ENCODE data around the gene GPR108. TPM values are rescaled to one million over a fixed set of nuclear protein-coding genes. Genes with fewer than 3 reads are reported as not detected.

The GPR108 gene
- total and polyA plus RNA-seq, 2 of the 13 experiments (the other 11 are each of a cell fraction or from before 2014, with no cell fraction given), result 36.4 to 63.0 TPM

DNA sequence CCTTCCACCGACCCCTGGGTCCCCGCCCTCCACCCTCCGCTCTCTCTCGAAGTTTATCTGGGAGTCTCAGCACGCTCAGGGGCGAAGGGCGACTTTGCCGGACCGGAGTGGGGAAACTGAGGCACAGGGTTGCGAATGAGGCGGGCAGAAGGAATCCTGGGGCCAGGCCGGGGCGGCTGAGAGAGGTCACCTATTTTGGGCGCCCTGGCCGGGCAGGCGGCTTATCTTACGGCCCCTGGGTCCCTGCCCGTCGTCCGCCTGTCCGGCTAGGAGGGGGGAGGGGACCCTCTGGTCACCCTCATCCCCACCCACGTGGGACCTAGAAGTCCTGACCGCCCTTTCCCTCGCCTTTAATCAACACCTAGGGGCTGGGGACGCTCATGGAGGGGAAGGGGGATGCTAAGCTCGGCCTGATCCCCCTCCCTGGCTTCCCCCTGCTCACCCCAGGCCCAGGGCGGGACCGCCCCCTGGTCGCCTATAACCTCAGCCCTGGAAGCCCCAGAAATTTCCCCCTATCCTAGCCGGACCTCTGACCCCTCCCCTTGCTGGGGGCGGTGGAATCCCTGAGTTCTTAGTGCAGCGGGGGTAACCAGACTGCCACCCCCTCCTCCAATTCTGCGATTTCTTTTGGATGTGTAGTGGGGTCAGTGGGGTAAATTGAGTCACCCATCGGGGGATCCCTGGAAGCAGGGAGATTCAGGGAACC is 2.7 kb upstream of the GPR108 start (continued):
- no peak for TF ChIP-seq NR2F1 (CRISPR knock-in tag; IDR thresholded peaks at IDR 0.05)
- TF ChIP-seq, protein P1, sequence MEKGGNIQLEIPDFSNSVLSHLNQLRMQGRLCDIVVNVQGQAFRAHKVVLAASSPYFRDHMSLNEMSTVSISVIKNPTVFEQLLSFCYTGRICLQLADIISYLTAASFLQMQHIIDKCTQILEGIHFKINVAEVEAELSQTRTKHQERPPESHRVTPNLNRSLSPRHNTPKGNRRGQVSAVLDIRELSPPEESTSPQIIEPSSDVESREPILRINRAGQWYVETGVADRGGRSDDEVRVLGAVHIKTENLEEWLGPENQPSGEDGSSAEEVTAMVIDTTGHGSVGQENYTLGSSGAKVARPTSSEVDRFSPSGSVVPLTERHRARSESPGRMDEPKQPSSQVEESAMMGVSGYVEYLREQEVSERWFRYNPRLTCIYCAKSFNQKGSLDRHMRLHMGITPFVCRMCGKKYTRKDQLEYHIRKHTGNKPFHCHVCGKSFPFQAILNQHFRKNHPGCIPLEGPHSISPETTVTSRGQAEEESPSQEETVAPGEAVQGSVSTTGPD (CRISPR knock-in tag; IDR thresholded peaks at IDR 0.05), result no peak
- no peak for TF ChIP-seq ATF1 (CRISPR knock-in tag; IDR thresholded peaks at IDR 0.05)
- TF ChIP-seq AHR (CRISPR knock-in tag; IDR thresholded peaks at IDR 0.05), result peak; percentile 11; the same call in 1 of the 2 replicates
- no peak for TF ChIP-seq ZNF230 (CRISPR knock-in tag; IDR thresholded peaks at IDR 0.05)
- TF ChIP-seq EED (CRISPR knock-in tag; IDR thresholded peaks at IDR 0.05), result no peak
- no peak for TF ChIP-seq ZNF619 (CRISPR knock-in tag; IDR thresholded peaks at IDR 0.05)
- no peak for TF ChIP-seq ATAD3A (CRISPR knock-in tag; IDR thresholded peaks at IDR 0.05)
- TF ChIP-seq ZMYM3 (CRISPR knock-in tag; IDR thresholded peaks at IDR 0.05), result no peak
- TF ChIP-seq CHCHD3 (CRISPR knock-in tag; IDR thresholded peaks at IDR 0.05), result no peak
- no peak for TF ChIP-seq PITX1 (CRISPR knock-in tag; IDR thresholded peaks at IDR 0.05)
- TF ChIP-seq ZNF333 (CRISPR knock-in tag; IDR thresholded peaks at IDR 0.05; ENCODE audit: borderline replicate concordance), result no peak; the same call in 1 of the 2 replicates
- TF ChIP-seq, protein P2, sequence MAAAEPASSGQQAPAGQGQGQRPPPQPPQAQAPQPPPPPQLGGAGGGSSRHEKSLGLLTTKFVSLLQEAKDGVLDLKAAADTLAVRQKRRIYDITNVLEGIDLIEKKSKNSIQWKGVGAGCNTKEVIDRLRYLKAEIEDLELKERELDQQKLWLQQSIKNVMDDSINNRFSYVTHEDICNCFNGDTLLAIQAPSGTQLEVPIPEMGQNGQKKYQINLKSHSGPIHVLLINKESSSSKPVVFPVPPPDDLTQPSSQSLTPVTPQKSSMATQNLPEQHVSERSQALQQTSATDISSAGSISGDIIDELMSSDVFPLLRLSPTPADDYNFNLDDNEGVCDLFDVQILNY (CRISPR knock-in tag; conservative IDR thresholded peaks at IDR 0.05), result no peak
- peak; percentile 25 for TF ChIP-seq HNRNPLL (IDR thresholded peaks at IDR 0.05; ENCODE audit: low read depth, low read length, poor library complexity, severe bottlenecking)
- TF ChIP-seq, protein P3, sequence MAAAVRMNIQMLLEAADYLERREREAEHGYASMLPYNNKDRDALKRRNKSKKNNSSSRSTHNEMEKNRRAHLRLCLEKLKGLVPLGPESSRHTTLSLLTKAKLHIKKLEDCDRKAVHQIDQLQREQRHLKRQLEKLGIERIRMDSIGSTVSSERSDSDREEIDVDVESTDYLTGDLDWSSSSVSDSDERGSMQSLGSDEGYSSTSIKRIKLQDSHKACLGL (CRISPR knock-in tag; IDR thresholded peaks at IDR 0.05), result 0 out of 2 replicates have a peak, but pooled peaks have one; percentile 1
- no peak for TF ChIP-seq ZFP36 (IDR thresholded peaks at IDR 0.05; ENCODE audit: borderline replicate concordance, low read depth, low read length, partially characterized antibody)
- TF ChIP-seq MTF1 (CRISPR knock-in tag; IDR thresholded peaks at IDR 0.05), result no peak
- TF ChIP-seq, protein P4, sequence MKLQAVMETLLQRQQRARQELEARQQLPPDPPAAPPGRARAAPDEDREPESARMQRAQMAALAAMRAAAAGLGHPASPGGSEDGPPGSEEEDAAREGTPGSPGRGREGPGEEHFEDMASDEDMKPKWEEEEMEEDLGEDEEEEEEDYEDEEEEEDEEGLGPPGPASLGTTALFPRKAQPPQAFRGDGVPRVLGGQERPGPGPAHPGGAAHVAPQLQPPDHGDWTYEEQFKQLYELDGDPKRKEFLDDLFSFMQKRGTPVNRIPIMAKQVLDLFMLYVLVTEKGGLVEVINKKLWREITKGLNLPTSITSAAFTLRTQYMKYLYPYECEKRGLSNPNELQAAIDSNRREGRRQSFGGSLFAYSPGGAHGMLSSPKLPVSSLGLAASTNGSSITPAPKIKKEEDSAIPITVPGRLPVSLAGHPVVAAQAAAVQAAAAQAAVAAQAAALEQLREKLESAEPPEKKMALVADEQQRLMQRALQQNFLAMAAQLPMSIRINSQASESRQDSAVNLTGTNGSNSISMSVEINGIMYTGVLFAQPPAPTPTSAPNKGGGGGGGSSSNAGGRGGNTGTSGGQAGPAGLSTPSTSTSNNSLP (IDR thresholded peaks at IDR 0.05; ENCODE audit: low read depth, low read length), result no peak
- TF ChIP-seq YEATS2 (CRISPR knock-in tag; IDR thresholded peaks at IDR 0.05; ENCODE audit: borderline replicate concordance), result no peak
- TF ChIP-seq FOXK2 (IDR thresholded peaks at IDR 0.05), result no peak
- TF ChIP-seq PHF8 (CRISPR knock-in tag; IDR thresholded peaks at IDR 0.05), result 0 out of 2 replicates have a peak, but pooled peaks have one; percentile 3
- TF ChIP-seq KLF12 (CRISPR knock-in tag; IDR thresholded peaks at IDR 0.05; ENCODE audit: borderline replicate concordance), result peak; percentile 28; the same call in 1 of the 2 replicates
- peak; percentile 18; the same call in 1 of the 2 replicates for TF ChIP-seq TOPORS (CRISPR knock-in tag; IDR thresholded peaks at IDR 0.05)
- TF ChIP-seq, protein P5, sequence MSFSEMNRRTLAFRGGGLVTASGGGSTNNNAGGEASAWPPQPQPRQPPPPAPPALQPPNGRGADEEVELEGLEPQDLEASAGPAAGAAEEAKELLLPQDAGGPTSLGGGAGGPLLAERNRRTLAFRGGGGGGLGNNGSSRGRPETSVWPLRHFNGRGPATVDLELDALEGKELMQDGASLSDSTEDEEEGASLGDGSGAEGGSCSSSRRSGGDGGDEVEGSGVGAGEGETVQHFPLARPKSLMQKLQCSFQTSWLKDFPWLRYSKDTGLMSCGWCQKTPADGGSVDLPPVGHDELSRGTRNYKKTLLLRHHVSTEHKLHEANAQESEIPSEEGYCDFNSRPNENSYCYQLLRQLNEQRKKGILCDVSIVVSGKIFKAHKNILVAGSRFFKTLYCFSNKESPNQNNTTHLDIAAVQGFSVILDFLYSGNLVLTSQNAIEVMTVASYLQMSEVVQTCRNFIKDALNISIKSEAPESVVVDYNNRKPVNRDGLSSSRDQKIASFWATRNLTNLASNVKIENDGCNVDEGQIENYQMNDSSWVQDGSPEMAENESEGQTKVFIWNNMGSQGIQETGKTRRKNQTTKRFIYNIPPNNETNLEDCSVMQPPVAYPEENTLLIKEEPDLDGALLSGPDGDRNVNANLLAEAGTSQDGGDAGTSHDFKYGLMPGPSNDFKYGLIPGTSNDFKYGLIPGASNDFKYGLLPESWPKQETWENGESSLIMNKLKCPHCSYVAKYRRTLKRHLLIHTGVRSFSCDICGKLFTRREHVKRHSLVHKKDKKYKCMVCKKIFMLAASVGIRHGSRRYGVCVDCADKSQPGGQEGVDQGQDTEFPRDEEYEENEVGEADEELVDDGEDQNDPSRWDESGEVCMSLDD (CRISPR knock-in tag; IDR thresholded peaks at IDR 0.05; ENCODE audit: borderline replicate concordance), result 0 out of 2 replicates have a peak, but pooled peaks have one; percentile 3
